ENCODE data around the gene DBN1. TPM values are rescaled to one million over a fixed set of nuclear protein-coding genes. Genes with fewer than 3 reads are reported as not detected.

Gene DBN1
- total and polyA plus RNA-seq, 2 experiments from 2014 or later, result 106 to 290 TPM

GRCh38 chr5:177483042-177483441 lies 9.6 kb upstream of the DBN1 start:
- Mint-ChIP-seq H3K9me3 (no peaks in the 10 kb centered on the region), H3K4me3 (no peak overlapping the region; the same call in 2 of the 3 replicates), H3K27me3 (ENCODE audit: insufficient read depth, low read depth, poor library complexity) (peaks cover 24% of the 10 kb centered on the region), H3K36me3 (ENCODE audit: low read depth) (peaks cover 61% of the 10 kb centered on the region), H3K4me1 (peaks cover 5% of the 10 kb centered on the region), H3K27ac (no peak overlapping the region)
- no peak overlapping the region for H3K27ac ChIP-seq (ENCODE audit: low read depth)
- no peak overlapping the region for H3K4me3 ChIP-seq
- no peak overlapping the region for H2AFZ ChIP-seq
- no peaks in the 10 kb centered on the region for H3K9me2 ChIP-seq (ENCODE audit: insufficient read depth)
- H3K4me1 ChIP-seq (ENCODE audit: insufficient read depth), result no peaks in the 10 kb centered on the region
- no peaks in the 10 kb centered on the region; the same call in 1 of the 2 replicates for H4K20me1 ChIP-seq (replicated peaks; ENCODE audit: insufficient read depth)
- DNase-seq (ENCODE audit: low spot score), result no peak
- H3K4me2 ChIP-seq, result no peak overlapping the region
- 0 out of 2 replicates have a peak, but pooled peaks cover 8% of the 10 kb centered on the region for H3F3A ChIP-seq (replicated peaks; ENCODE audit: low read depth)
- H3K79me2 ChIP-seq (replicated peaks; ENCODE audit: insufficient read depth), result no peaks in the 10 kb centered on the region
- H3K36me3 ChIP-seq (ENCODE audit: insufficient read depth), result peaks cover 6% of the 10 kb centered on the region; the same call in 1 of the 2 replicates
- no peak for ATAC-seq
- H3K27me3 ChIP-seq (ENCODE audit: insufficient read depth), result no peaks in the 10 kb centered on the region
- TF ChIP-seq JUNB (IDR thresholded peaks at IDR 0.05; ENCODE audit: unreplicated experiment) (no peak), EZH2 (IDR thresholded peaks at IDR 0.05; ENCODE audit: low read depth, unreplicated experiment) (no peak), ETS1 (IDR thresholded peaks at IDR 0.05) (no peak), REST (IDR thresholded peaks at IDR 0.05; ENCODE audit: unreplicated experiment) (no peak), CREB1 (CRISPR knock-in tag; IDR thresholded peaks at IDR 0.05; ENCODE audit: low read depth) (no peak), ZNF331 (CRISPR knock-in tag; IDR thresholded peaks at IDR 0.05; ENCODE audit: low read depth) (no peak), CTCF (conservative IDR thresholded peaks at IDR 0.05; ENCODE audit: low read depth in 2 of 2) (no peak), ZNF114 (CRISPR knock-in tag; IDR thresholded peaks at IDR 0.05) (no peak), NANOG (IDR thresholded peaks at IDR 0.05; ENCODE audit: borderline replicate concordance) (no peak), STAT1 (IDR thresholded peaks at IDR 0.05; ENCODE audit: unreplicated experiment) (no peak)
